Smooth muscle cell (in vitro differentiated cells): ENCODE data around the gene CELA2A. TPM values are rescaled to one million over a fixed set of nuclear protein-coding genes. Genes with fewer than 3 reads are reported as not detected.

ENCODE experiments used
- DNase-seq: peaks from one replicate; lab custom pipeline; 2025; ENCODE audit not compliant: unreplicated experiment; lab: John Stamatoyannopoulos, UW
- H2AFZ ChIP-seq: fragments of 200-600 bp; sonication (generic); 2 replicates; pipeline ENCODE4 v1.6.0; 2016; ENCODE audit warnings: antibody characterized with exemption, low read depth, mild to moderate bottlenecking
- H3F3A ChIP-seq: fragments of 200-600 bp; sonication (generic); 2 replicates; pipeline ENCODE4 v1.6.0; 2017; ENCODE audit warnings: antibody characterized with exemption, low read depth
- H3K27ac ChIP-seq: fragments of 200-600 bp; sonication (generic); 2 replicates; pipeline ENCODE4 v1.5.1; 2016; ENCODE audit warnings: low read depth, mild to moderate bottlenecking
- H3K27me3 ChIP-seq: fragments of 200-600 bp; sonication (generic); 2 replicates; pipeline ENCODE4 v1.6.1; 2016; ENCODE audit warnings: low read depth, mild to moderate bottlenecking
- H3K36me3 ChIP-seq: fragments of 200-600 bp; sonication (generic); 2 replicates; pipeline ENCODE4 v1.5.1; 2016; ENCODE audit warnings: low read depth
- H3K4me1 ChIP-seq: fragments of 200-600 bp; sonication (generic); 2 replicates; pipeline ENCODE4 v1.5.1; 2016; ENCODE audit warnings: low read depth
- H3K4me2 ChIP-seq: fragments of 200-600 bp; sonication (generic); 2 replicates; pipeline ENCODE4 v1.6.0; 2016; ENCODE audit warnings: mild to moderate bottlenecking
- H3K4me3 ChIP-seq: fragments of 200-600 bp; sonication (generic); 2 replicates; pipeline ENCODE4 v1.5.1; 2016; ENCODE audit warnings: mild to moderate bottlenecking
- H3K79me2 ChIP-seq: fragments of 200-600 bp; sonication (generic); 2 replicates; pipeline ENCODE4 v1.6.0; 2016; ENCODE audit warnings: low read depth, mild to moderate bottlenecking
- H3K9ac ChIP-seq: fragments of 200-600 bp; sonication (generic); 2 replicates; pipeline ENCODE4 v1.6.0; 2016; ENCODE audit warnings: low read depth
- H3K9me3 ChIP-seq: fragments of 200-600 bp; sonication (generic); replicated peaks from 2 replicates; pipeline ENCODE4 v1.5.1; 2016; ENCODE audit warnings: low read depth
- H4K20me1 ChIP-seq: fragments of 200-600 bp; sonication (generic); 2 replicates; pipeline ENCODE4 v1.6.0; 2016; ENCODE audit warnings: low read depth
- CTCF ChIP-seq: fragments of 200-600 bp; sonication (generic); IDR thresholded peaks from 2 replicates; pipeline ENCODE4 v1.5.1; 2017; ENCODE audit warnings: borderline replicate concordance, mild to moderate bottlenecking, antibody characterized with exemption; ENCODE audit not compliant: insufficient read depth, poor library complexity, severe bottlenecking
- WGBS: methylation state at CpG from one replicate; pipeline ENCODE4 v1.1.7; 2016; ENCODE audit warnings: low lambda C conversion rate; 5-methylcytosine and 5-hydroxymethylcytosine counted together
- polyA plus RNA-seq: library from polyadenylated mRNA; unstranded; fragments of >200 nt; fragmentation: Nextera tagmentation; extraction: Ambion mirVana; gene quantifications from 2 replicates; pipeline ENCODE4 v1.2.1, GENCODE V29; 2016
- total RNA-seq: library from RNA; depleted of rRNA; stranded (reverse); fragments of >200 nt; gene quantifications from 2 replicates; pipeline ENCODE4 v1.2.3, GENCODE V29; 2014

The CELA2A gene
- total and polyA plus RNA-seq, 2 experiments from 2014 or later = 2.6 TPM; not detected in 1

GRCh38 chr1:15411593-15412137, 44.9 kb upstream of the CELA2A start:
- DNase-seq = no peak
- Histone ChIP-seq H3K79me2 (no peaks in the 10 kb centered on the region), H3K4me2 (peak overlapping the region; percentile 94), H3F3A (peaks cover 15% of the 10 kb centered on the region), H3K4me1 (peaks cover 10% of the 10 kb centered on the region), H4K20me1 (peaks cover 37% of the 10 kb centered on the region), H3K4me3 (peak overlapping the region; percentile 89), H3K9me3 (no peaks in the 10 kb centered on the region), H3K9ac (no peak overlapping the region), H3K36me3 (no peaks in the 10 kb centered on the region), H3K27ac (no peak overlapping the region), H3K27me3 (no peaks in the 10 kb centered on the region), H2AFZ (no peak overlapping the region)
- 60% methylated on average over 12 of the region's 12 CpGs for WGBS
- no peak for TF ChIP-seq CTCF

- peaks cover 40% of the 10 kb centered on the region for H4K20me1 ChIP-seq
- H3K4me2 ChIP-seq = peak overlapping the region; percentile 94
- H3K36me3 ChIP-seq = no peaks in the 10 kb centered on the region
- peak overlapping the region; percentile 89 for H3K4me3 ChIP-seq
- H3K27ac ChIP-seq = no peak overlapping the region
- TF ChIP-seq CTCF = no peak
- peaks cover 15% of the 10 kb centered on the region for H3F3A ChIP-seq
- DNase-seq = no peak
- no peak overlapping the region for H3K9ac ChIP-seq
- WGBS = 62% methylated on average over 16 of the region's 16 CpGs
- peaks cover 10% of the 10 kb centered on the region for H3K4me1 ChIP-seq
- H3K9me3 ChIP-seq = no peaks in the 10 kb centered on the region
- H3K79me2 ChIP-seq = no peaks in the 10 kb centered on the region
- no peaks in the 10 kb centered on the region for H3K27me3 ChIP-seq
- H2AFZ ChIP-seq = no peak overlapping the region
Measured at GRCh38 chr1:15412175-15412800, 44.2 kb upstream of the CELA2A start.

- Histone ChIP-seq H3K4me1 (peaks cover 10% of the 10 kb centered on the region), H3K27me3 (no peaks in the 10 kb centered on the region), H3K36me3 (no peaks in the 10 kb centered on the region), H3F3A (peaks cover 11% of the 10 kb centered on the region), H3K27ac (no peak overlapping the region), H3K4me2 (no peak overlapping the region), H3K4me3 (no peak overlapping the region), H2AFZ (no peak overlapping the region), H4K20me1 (peaks cover 44% of the 10 kb centered on the region), H3K79me2 (no peaks in the 10 kb centered on the region), H3K9ac (no peak overlapping the region), H3K9me3 (no peaks in the 10 kb centered on the region)
- over 99% methylated on average over 11 of the region's 11 CpGs for WGBS
- no peak for TF ChIP-seq CTCF
- DNase-seq = no peak
Measured at GRCh38 chr1:15412843-15413242, 43.7 kb upstream of the CELA2A start.
